ENCODE data around the gene QRFPR.

QRFPR gene

GRCh38 chr4:121304893-121305292, 75.9 kb downstream of the QRFPR start:
- H3K4me1 ChIP-seq: no peaks in the 10 kb centered on the region
- H3K4me3 ChIP-seq (ENCODE audit: low read depth, low read length): no peak overlapping the region
- H3K36me3 ChIP-seq: no peaks in the 10 kb centered on the region
- no peak for DNase-seq
- TF ChIP-seq CTCF (IDR thresholded peaks at IDR 0.05; ENCODE audit: low read depth, low read length): no peak
- no peaks in the 10 kb centered on the region for H3K9me3 ChIP-seq
- H3K27me3 ChIP-seq: no peaks in the 10 kb centered on the region

DNA sequence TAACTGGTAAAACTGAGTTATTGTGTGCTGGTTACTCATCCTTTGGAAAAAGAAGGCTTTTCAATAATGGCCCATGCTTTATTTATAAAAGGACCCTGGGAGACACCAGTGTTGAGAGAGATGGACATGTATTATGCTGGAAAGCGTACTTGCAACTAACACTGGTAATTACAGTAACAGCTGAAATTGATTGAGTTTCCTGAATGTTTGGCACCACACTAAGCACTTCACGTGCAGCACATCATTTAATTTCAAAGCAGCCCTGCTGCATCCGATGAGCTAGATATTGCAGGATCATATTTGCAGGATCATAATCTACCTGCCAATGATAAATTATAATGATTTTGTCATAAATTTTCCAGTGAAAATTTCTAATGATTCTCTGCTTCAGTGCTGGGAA, 81.5 kb downstream of the QRFPR start:
- H3K4me1 ChIP-seq: no peaks in the 10 kb centered on the region
- no peaks in the 10 kb centered on the region for H3K9me3 ChIP-seq
- no peak for TF ChIP-seq CTCF (IDR thresholded peaks at IDR 0.05; ENCODE audit: low read depth, low read length)
- DNase-seq: no peak
- no peaks in the 10 kb centered on the region for H3K27me3 ChIP-seq
- no peak overlapping the region for H3K4me3 ChIP-seq (ENCODE audit: low read depth, low read length)
- H3K36me3 ChIP-seq: no peaks in the 10 kb centered on the region

GRCh38 chr4:121283319-121283718, 97.5 kb downstream of the QRFPR start:
- H3K9me3 ChIP-seq: no peaks in the 10 kb centered on the region
- no peak for DNase-seq
- H3K4me3 ChIP-seq (ENCODE audit: low read depth, low read length): no peak overlapping the region
- H3K27me3 ChIP-seq: no peaks in the 10 kb centered on the region
- TF ChIP-seq CTCF (IDR thresholded peaks at IDR 0.05; ENCODE audit: low read depth, low read length): no peak
- no peaks in the 10 kb centered on the region for H3K36me3 ChIP-seq
- no peaks in the 10 kb centered on the region for H3K4me1 ChIP-seq

DNA sequence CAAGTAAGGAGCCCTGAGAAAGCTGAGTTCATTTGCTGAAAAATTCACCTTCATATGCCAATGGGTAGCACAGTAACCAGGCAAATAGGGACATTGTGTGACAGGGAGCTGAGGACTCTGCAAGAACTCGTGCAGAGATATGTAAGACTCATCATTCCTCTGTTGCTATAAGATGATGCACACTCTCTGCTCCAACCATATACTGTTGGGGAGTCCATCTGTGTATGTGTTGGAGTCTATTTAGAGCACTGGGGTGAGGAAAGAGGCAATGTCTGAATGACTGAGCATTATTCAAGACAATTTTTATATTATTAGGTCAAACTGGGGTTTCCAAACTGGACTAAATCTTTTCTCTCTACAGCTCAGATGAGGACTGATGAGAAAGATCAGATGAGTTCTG, 100.4 kb downstream of the QRFPR start:
- H3K9me3 ChIP-seq: no peaks in the 10 kb centered on the region
- 0 out of 2 replicates have a peak, but pooled peaks cover 3% of the 10 kb centered on the region for H3K27me3 ChIP-seq
- DNase-seq: no peak
- H3K36me3 ChIP-seq: no peaks in the 10 kb centered on the region
- no peak overlapping the region for H3K4me3 ChIP-seq (ENCODE audit: low read depth, low read length)
- no peaks in the 10 kb centered on the region for H3K4me1 ChIP-seq
- no peak for TF ChIP-seq CTCF (IDR thresholded peaks at IDR 0.05; ENCODE audit: low read depth, low read length)

DNA sequence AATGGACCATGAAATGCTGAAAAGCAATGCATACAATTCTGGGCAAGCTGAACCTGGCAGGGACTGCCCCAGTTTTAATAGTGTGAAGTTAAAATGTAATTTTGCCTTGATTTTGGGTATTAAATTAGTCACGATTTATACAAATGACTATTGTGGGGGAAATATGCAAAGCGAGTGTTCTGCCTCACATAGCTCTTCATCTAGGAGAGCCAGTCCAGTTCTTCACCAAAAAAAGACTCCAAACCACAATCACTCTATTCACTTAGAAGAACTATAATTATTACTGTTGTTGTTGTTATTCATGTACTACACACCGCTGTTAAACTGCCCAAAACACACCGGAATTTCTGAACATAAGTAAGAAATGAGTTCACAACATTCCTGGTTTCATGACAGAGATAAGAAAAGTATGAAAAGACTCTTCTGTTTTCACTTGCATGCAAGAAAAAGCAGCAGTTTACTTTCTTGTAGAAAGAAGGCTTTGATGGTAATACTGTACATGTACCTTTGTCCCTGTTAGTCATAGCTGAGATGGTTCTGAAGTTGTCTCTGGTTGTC, 101.9 kb downstream of the QRFPR start:
- H3K4me1 ChIP-seq: no peaks in the 10 kb centered on the region
- H3K27me3 ChIP-seq: 0 out of 2 replicates have a peak, but pooled peaks cover 3% of the 10 kb centered on the region
- no peaks in the 10 kb centered on the region for H3K36me3 ChIP-seq
- TF ChIP-seq CTCF (IDR thresholded peaks at IDR 0.05; ENCODE audit: low read depth, low read length): no peak
- H3K4me3 ChIP-seq (ENCODE audit: low read depth, low read length): no peak overlapping the region
- DNase-seq: no peak
- no peaks in the 10 kb centered on the region for H3K9me3 ChIP-seq

Measured in BE2C (cell line).